ENCODE results near the gene AUTS2. TPM values are rescaled to one million over a fixed set of nuclear protein-coding genes. Genes with fewer than 3 reads are reported as not detected.

The AUTS2 gene
- total and polyA plus RNA-seq, 4 donors, result 4.9 to 24.4 (median 7.0) TPM

DNA sequence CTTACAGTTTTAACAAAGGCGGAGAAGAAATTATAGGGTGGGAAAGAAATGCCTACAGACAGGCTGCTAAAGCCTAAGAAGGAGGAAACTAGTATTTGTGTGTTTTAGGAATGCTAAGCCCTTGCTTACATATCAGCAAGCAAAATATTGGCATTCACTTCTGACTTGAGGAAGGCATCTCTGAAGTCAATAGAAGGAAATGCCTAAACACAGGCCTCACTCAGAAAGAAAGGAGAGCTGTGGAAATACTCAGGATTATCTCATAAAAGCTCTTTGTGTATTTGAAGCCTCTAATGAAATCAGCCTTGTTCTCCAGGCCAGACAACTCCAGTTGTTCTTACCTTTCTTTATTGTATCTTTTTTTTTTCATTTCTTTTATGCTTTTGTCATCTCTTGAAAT lies 158.0 kb downstream of the AUTS2 start:
- Histone ChIP-seq H3K9me3 (ENCODE audit: control insufficient read depth in 4 of 4, low read length in 3 of 4) (no peaks in the 10 kb centered on the region), H3K9ac (ENCODE audit: low read depth in 1 of 2, low read length in 2 of 2) (no peak overlapping the region), H3K4me1 (ENCODE audit: control insufficient read depth in 4 of 4, insufficient read depth in 4 of 4, low read length in 3 of 4) (no peaks in the 10 kb centered on the region), H3K27ac (ENCODE audit: low read depth in 1 of 2, low read length in 2 of 2) (no peak overlapping the region), H3K36me3 (ENCODE audit: control insufficient read depth in 4 of 4, insufficient read depth in 3 of 4, low read depth in 1 of 4, low read length in 3 of 4) (no peaks in the 10 kb centered on the region), H3K27me3 (ENCODE audit: control insufficient read depth in 4 of 4, insufficient read depth in 4 of 4, low read length in 3 of 4) (no peaks in the 10 kb centered on the region), H3K4me3 (ENCODE audit: low read depth in 1 of 3, low read length in 3 of 3) (no peak overlapping the region)
- DNase-seq (ENCODE audit: low spot score), result no peak
- WGBS, result 88% methylated on average over 1 of the region's 1 CpG
- TF ChIP-seq HNF4G (IDR thresholded peaks at IDR 0.05) (no peak), GABPA (IDR thresholded peaks at IDR 0.05 in 1 of 2, conservative IDR thresholded peaks at IDR 0.05 in 1 of 2) (no peak), YY1 (IDR thresholded peaks at IDR 0.05) (no peak), RAD21 (IDR thresholded peaks at IDR 0.05) (no peak), JUND (IDR thresholded peaks at IDR 0.05) (no peak), FOXA2 (IDR thresholded peaks at IDR 0.05) (no peak), NR2F2 (IDR thresholded peaks at IDR 0.05) (no peak), RXRA (IDR thresholded peaks at IDR 0.05) (no peak)
- TF ChIP-seq, protein P1, sequence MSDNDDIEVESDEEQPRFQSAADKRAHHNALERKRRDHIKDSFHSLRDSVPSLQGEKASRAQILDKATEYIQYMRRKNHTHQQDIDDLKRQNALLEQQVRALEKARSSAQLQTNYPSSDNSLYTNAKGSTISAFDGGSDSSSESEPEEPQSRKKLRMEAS (IDR thresholded peaks at IDR 0.05), result no peak
- TF ChIP-seq, protein P2, sequence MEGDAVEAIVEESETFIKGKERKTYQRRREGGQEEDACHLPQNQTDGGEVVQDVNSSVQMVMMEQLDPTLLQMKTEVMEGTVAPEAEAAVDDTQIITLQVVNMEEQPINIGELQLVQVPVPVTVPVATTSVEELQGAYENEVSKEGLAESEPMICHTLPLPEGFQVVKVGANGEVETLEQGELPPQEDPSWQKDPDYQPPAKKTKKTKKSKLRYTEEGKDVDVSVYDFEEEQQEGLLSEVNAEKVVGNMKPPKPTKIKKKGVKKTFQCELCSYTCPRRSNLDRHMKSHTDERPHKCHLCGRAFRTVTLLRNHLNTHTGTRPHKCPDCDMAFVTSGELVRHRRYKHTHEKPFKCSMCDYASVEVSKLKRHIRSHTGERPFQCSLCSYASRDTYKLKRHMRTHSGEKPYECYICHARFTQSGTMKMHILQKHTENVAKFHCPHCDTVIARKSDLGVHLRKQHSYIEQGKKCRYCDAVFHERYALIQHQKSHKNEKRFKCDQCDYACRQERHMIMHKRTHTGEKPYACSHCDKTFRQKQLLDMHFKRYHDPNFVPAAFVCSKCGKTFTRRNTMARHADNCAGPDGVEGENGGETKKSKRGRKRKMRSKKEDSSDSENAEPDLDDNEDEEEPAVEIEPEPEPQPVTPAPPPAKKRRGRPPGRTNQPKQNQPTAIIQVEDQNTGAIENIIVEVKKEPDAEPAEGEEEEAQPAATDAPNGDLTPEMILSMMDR (IDR thresholded peaks at IDR 0.05; ENCODE audit: low read depth, low read length, missing input control), result no peak

DNA sequence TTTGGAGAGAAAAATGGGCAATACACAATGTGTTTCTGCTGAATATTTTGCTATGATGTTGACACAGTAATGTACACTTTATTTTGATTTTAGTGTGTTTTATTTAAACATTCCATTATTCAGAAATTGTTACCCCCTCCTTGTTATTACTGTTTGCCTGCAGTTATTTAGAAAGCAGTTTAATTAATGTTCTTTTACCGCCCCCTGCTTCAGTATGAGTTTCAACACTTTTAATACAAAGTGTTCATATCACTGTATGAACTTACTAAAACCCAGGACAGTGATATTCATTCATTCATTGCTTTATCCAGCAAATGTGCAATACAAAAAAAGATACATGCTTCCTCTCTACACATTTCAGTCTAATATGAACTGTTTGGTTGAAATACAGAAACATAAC lies 159.3 kb downstream of the AUTS2 start:
- Histone ChIP-seq H3K27me3 (ENCODE audit: control insufficient read depth in 4 of 4, insufficient read depth in 4 of 4, low read length in 3 of 4) (no peaks in the 10 kb centered on the region), H3K4me1 (ENCODE audit: control insufficient read depth in 4 of 4, insufficient read depth in 4 of 4, low read length in 3 of 4) (no peaks in the 10 kb centered on the region), H3K4me3 (ENCODE audit: low read depth in 1 of 3, low read length in 3 of 3) (no peak overlapping the region), H3K27ac (ENCODE audit: low read depth in 1 of 2, low read length in 2 of 2) (no peak overlapping the region), H3K9me3 (ENCODE audit: control insufficient read depth in 4 of 4, low read length in 3 of 4) (no peaks in the 10 kb centered on the region), H3K36me3 (ENCODE audit: control insufficient read depth in 4 of 4, insufficient read depth in 3 of 4, low read depth in 1 of 4, low read length in 3 of 4) (no peaks in the 10 kb centered on the region), H3K9ac (ENCODE audit: low read depth in 1 of 2, low read length in 2 of 2) (no peak overlapping the region)
- DNase-seq (ENCODE audit: low spot score), result no peak
- 88% methylated on average over 1 of the region's 1 CpG for WGBS
- TF ChIP-seq, protein P3, sequence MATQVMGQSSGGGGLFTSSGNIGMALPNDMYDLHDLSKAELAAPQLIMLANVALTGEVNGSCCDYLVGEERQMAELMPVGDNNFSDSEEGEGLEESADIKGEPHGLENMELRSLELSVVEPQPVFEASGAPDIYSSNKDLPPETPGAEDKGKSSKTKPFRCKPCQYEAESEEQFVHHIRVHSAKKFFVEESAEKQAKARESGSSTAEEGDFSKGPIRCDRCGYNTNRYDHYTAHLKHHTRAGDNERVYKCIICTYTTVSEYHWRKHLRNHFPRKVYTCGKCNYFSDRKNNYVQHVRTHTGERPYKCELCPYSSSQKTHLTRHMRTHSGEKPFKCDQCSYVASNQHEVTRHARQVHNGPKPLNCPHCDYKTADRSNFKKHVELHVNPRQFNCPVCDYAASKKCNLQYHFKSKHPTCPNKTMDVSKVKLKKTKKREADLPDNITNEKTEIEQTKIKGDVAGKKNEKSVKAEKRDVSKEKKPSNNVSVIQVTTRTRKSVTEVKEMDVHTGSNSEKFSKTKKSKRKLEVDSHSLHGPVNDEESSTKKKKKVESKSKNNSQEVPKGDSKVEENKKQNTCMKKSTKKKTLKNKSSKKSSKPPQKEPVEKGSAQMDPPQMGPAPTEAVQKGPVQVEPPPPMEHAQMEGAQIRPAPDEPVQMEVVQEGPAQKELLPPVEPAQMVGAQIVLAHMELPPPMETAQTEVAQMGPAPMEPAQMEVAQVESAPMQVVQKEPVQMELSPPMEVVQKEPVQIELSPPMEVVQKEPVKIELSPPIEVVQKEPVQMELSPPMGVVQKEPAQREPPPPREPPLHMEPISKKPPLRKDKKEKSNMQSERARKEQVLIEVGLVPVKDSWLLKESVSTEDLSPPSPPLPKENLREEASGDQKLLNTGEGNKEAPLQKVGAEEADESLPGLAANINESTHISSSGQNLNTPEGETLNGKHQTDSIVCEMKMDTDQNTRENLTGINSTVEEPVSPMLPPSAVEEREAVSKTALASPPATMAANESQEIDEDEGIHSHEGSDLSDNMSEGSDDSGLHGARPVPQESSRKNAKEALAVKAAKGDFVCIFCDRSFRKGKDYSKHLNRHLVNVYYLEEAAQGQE (IDR thresholded peaks at IDR 0.05), result no peak
- TF ChIP-seq YY1 (IDR thresholded peaks at IDR 0.05), result no peak
- TF ChIP-seq RXRA (IDR thresholded peaks at IDR 0.05), result no peak
- TF ChIP-seq HNF4A (conservative IDR thresholded peaks at IDR 0.05), result no peak
- TF ChIP-seq, protein P1 (IDR thresholded peaks at IDR 0.05), result no peak
- TF ChIP-seq RAD21 (IDR thresholded peaks at IDR 0.05), result no peak
- TF ChIP-seq, protein P4, sequence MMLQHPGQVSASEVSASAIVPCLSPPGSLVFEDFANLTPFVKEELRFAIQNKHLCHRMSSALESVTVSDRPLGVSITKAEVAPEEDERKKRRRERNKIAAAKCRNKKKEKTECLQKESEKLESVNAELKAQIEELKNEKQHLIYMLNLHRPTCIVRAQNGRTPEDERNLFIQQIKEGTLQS (IDR thresholded peaks at IDR 0.05), result no peak
- TF ChIP-seq FOXA1 (IDR thresholded peaks at IDR 0.05), result no peak
- TF ChIP-seq JUND (IDR thresholded peaks at IDR 0.05), result no peak
- TF ChIP-seq, protein P5, sequence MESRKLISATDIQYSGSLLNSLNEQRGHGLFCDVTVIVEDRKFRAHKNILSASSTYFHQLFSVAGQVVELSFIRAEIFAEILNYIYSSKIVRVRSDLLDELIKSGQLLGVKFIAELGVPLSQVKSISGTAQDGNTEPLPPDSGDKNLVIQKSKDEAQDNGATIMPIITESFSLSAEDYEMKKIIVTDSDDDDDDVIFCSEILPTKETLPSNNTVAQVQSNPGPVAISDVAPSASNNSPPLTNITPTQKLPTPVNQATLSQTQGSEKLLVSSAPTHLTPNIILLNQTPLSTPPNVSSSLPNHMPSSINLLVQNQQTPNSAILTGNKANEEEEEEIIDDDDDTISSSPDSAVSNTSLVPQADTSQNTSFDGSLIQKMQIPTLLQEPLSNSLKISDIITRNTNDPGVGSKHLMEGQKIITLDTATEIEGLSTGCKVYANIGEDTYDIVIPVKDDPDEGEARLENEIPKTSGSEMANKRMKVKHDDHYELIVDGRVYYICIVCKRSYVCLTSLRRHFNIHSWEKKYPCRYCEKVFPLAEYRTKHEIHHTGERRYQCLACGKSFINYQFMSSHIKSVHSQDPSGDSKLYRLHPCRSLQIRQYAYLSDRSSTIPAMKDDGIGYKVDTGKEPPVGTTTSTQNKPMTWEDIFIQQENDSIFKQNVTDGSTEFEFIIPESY (IDR thresholded peaks at IDR 0.05), result no peak
